ENCODE data around the gene UBL4B. TPM values are rescaled to one million over a fixed set of nuclear protein-coding genes. Genes with fewer than 3 reads are reported as not detected.
A peak's percentile ranks its signal among the peaks of the same experiment; 100 is the strongest.

UBL4B gene
- total RNA-seq, 4 donors from 2014 or later = 0.59 TPM; not detected in 3

DNA sequence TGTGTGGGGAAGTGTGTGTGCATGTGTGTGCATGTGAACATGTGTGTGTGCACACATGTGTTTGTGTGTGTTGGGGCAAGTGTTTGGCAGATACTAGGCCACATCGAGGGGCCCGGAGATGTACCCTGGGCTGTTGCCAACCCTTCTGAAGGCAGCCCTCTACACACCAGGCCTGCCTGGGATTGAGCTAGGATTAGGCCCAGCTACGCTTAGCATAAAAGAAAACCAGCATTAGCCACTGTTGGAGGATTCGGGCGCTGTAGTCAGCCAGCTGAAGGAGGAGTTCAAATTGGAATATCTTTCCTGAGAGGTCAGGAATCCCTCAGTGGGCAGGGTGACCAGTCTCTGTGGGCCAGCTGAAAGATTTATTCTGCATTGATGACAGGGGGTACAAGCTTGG is 31.2 kb upstream of the UBL4B start:
- no peaks in the 10 kb centered on the region for H3K9me3 ChIP-seq
- intact Hi-C loops (cut with DNase I) = no loop called here
- peaks cover 0 to 71% (median 7%) of the 10 kb centered on the region in 4 donors for H3K27me3 ChIP-seq
- H3K4me3 ChIP-seq = no peak overlapping the region
- WGBS, 2 donors = 78 to 91% methylated on average over 3 to 5 of the region's 5 CpGs
- TF ChIP-seq, protein P1, sequence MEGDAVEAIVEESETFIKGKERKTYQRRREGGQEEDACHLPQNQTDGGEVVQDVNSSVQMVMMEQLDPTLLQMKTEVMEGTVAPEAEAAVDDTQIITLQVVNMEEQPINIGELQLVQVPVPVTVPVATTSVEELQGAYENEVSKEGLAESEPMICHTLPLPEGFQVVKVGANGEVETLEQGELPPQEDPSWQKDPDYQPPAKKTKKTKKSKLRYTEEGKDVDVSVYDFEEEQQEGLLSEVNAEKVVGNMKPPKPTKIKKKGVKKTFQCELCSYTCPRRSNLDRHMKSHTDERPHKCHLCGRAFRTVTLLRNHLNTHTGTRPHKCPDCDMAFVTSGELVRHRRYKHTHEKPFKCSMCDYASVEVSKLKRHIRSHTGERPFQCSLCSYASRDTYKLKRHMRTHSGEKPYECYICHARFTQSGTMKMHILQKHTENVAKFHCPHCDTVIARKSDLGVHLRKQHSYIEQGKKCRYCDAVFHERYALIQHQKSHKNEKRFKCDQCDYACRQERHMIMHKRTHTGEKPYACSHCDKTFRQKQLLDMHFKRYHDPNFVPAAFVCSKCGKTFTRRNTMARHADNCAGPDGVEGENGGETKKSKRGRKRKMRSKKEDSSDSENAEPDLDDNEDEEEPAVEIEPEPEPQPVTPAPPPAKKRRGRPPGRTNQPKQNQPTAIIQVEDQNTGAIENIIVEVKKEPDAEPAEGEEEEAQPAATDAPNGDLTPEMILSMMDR (IDR thresholded peaks at IDR 0.05) = no peak
- TF ChIP-seq POLR2A (IDR thresholded peaks at IDR 0.05) = no peak
- H3K27ac ChIP-seq = no peak overlapping the region
- H3K4me1 ChIP-seq = peaks cover 9 to 24% (median 12%) of the 10 kb centered on the region in 3 donors
- no peaks in the 10 kb centered on the region for H3K36me3 ChIP-seq
- no peak for DNase-seq

DNA sequence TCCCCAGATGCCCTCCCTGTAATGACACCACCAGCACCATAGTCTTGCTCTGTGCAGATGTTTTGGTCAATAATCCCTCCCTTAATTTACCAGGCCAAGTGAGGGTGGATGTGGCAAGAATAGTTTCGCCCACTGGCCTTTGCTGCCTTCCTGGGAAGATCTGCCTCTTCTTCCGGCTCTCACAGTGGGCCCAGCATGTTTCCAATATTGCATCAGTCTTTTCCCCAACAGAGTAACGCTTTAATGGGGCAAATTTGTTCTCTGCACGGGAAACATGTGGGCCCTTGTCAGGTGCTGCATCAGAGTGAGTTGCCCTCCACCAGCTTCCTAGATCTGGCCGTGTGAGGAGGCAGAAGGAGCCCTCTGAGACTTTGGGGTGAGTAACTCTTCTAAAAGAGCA is 29.8 kb upstream of the UBL4B start:
- H3K27ac ChIP-seq = no peak overlapping the region

DNA sequence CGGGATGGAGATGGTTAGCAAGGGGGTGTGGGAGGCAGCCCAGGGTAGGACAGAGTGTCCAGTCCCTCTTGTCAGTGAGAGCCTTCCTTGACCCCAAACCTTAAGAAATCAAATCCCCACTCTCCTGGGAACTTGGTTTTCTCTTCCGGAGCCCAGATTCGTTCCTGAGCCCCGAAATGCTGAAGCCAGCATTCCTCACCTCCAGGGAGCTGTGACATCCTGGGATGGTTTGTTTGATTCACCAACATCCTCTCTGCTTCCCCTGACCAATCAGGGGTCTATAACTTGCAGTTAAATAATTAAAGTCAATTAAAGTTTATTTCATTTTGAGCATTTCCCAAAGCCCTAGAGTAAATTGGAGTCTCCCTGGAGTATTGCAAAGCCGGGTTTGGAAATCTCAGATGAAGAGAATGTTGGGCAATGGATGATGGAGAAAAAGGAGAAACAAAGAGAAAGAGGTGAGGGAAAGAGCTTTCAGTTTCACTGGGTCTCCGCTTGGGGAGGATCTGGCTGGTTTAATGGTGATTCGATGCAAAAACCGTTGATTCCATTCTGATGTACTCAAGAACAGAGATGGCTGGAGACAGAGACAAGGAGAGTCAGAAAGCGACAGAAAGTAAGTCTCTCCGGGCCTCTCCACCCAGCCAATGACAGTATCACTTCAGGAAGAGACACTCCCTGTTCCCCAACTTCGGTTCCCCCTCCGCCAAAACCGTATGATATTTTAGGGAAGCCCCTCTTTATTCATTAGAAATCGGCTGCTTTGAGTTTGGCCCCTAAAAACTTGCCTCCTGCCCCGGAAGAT is 29.0 kb upstream of the UBL4B start:
- H3K27ac ChIP-seq = peak overlapping the region in 3 of 4 donors; percentile 46 to 89 (median 85)
- H3K4me1 ChIP-seq = peaks cover 9 to 24% (median 12%) of the 10 kb centered on the region in 3 donors
- peaks cover 0 to 72% (median 7%) of the 10 kb centered on the region in 4 donors for H3K27me3 ChIP-seq
- H3K4me3 ChIP-seq = peak overlapping the region; percentile 52 to 79 (median 62)
- H3K9me3 ChIP-seq = no peaks in the 10 kb centered on the region
- intact Hi-C loops (cut with DNase I) = no loop called here
- TF ChIP-seq, protein P1 (IDR thresholded peaks at IDR 0.05) = no peak
- TF ChIP-seq POLR2A (IDR thresholded peaks at IDR 0.05) = no peak
- no peak for DNase-seq
- no peaks in the 10 kb centered on the region for H3K36me3 ChIP-seq
- WGBS, 2 donors = 31 to 52% methylated on average over 15 of the region's 15 CpGs

More for the DNA sequence above, 29.8 kb upstream of the UBL4B start:
- no peak overlapping the region for H3K4me3 ChIP-seq
- H3K27me3 ChIP-seq = peaks cover 0 to 66% (median 7%) of the 10 kb centered on the region in 4 donors
- no peaks in the 10 kb centered on the region for H3K9me3 ChIP-seq
- intact Hi-C loops (cut with DNase I) = no loop called here
- 90 to 95% methylated on average over 5 of the region's 5 CpGs for WGBS, 2 donors
- H3K4me1 ChIP-seq = peaks cover 9 to 24% (median 12%) of the 10 kb centered on the region in 3 donors
- DNase-seq = no peak
- no peaks in the 10 kb centered on the region for H3K36me3 ChIP-seq
- TF ChIP-seq, protein P1 (IDR thresholded peaks at IDR 0.05) = no peak
- TF ChIP-seq POLR2A (IDR thresholded peaks at IDR 0.05) = no peak

DNA sequence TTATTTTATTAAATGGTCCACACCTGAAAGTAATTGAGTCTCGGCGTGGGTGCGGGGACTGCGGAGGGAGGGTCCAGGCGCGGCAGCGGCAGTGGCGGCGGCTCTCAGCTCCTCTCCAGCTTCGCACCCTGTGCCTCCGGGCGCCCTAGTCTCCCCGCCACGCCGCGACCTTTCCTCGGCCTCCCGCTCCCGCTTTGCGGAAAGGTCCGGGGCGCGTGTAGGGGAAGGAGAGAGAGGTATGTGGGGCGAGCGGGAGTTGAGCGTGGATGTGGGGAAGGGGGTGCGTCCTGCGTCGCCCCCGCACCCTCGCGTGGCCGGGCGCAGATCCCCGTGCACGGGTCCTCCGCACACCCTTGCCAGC is 28.4 kb upstream of the UBL4B start:
- no peaks in the 10 kb centered on the region for H3K36me3 ChIP-seq
- TF ChIP-seq, protein P1 (IDR thresholded peaks at IDR 0.05) = no peak
- no peak for TF ChIP-seq POLR2A (IDR thresholded peaks at IDR 0.05)
- no peak for DNase-seq
- 0 to 5% methylated on average over 1 to 26 of the region's 37 CpGs for WGBS, 2 donors
- peaks cover 0 to 73% (median 7%) of the 10 kb centered on the region in 4 donors for H3K27me3 ChIP-seq
- H3K9me3 ChIP-seq = no peaks in the 10 kb centered on the region
- H3K27ac ChIP-seq = peak overlapping the region; percentile 46 to 89 (median 74)
- H3K4me1 ChIP-seq = peaks cover 9 to 24% (median 12%) of the 10 kb centered on the region in 3 donors
- peak overlapping the region; percentile 52 to 79 (median 62) for H3K4me3 ChIP-seq
- intact Hi-C loops (cut with DNase I) = no loop called here
